Gastrocnemius medialis (tissue), 4 donors: ENCODE data around the gene VRK2. TPM values are rescaled to one million over a fixed set of nuclear protein-coding genes. Genes with fewer than 3 reads are reported as not detected.
A peak's percentile ranks its signal among the peaks of the same experiment; 100 is the strongest.

Experiments used
- ATAC-seq, 2 donors: fragments of 150-250 bp; one replicate each; pipeline ENCODE4 v1.9.1; 2016
- DNase-seq, 2 donors: peaks; one replicate each; pipeline ENCODE4 v3.0.0-alpha.2; 2019
- H3K27ac ChIP-seq, 4 donors: fragments of 200-600 bp; sonication (generic); 1 replicate in 1 of 4; 2 replicates in 3 of 4; pipeline ENCODE4 v1.5.1; 2016 to 2018; ENCODE audit warnings: mild to moderate bottlenecking in 2 of 4, moderate library complexity in 1 of 4
- H3K27me3 ChIP-seq, 3 donors: fragments of 200-600 bp; sonication (generic) in 2 of 3; 1 replicate in 1 of 3; 2 replicates in 2 of 3; pipeline versions ENCODE4 v1.5.1 to v1.6.0; 2016 to 2019; ENCODE audit warnings: mild to moderate bottlenecking in 1 of 3, moderate library complexity in 1 of 3
- H3K36me3 ChIP-seq, 2 donors: fragments of 200-600 bp; sonication (generic) in 1 of 2; one replicate each; pipeline ENCODE4 v1.5.1; 2017 to 2018
- H3K4me1 ChIP-seq, 2 donors: fragments of 200-600 bp; sonication (generic) in 1 of 2; one replicate each; pipeline ENCODE4 v1.5.1; 2016 to 2017; ENCODE audit warnings: mild to moderate bottlenecking in 2 of 2
- H3K4me3 ChIP-seq, 4 donors: fragments of 200-600 bp; sonication (generic) in 3 of 4; 1 replicate in 1 of 4; 2 replicates in 3 of 4; pipeline ENCODE4 v1.5.1; 2016 to 2019; ENCODE audit warnings: mild to moderate bottlenecking in 2 of 4
- H3K9me3 ChIP-seq, 3 donors: fragments of 200-600 bp; sonication (generic) in 2 of 3; 1 replicate in 1 of 3; 2 replicates in 2 of 3; pipeline ENCODE4 v1.5.1; 2016 to 2019
- CTCF ChIP-seq, 5 experiments: fragments of 450-650 bp in 3 of 5; fragments of 200-600 bp in 2 of 5; sonication (generic) in 2 of 5; IDR thresholded peaks in 4 of 5; conservative IDR thresholded peaks in 1 of 5; 1 replicate in 4 of 5; 2 replicates in 1 of 5; pipeline ENCODE4 v1.5.1; 2016 to 2019; ENCODE audit warnings: antibody characterized with exemption in 5 of 5, mild to moderate bottlenecking in 3 of 5, moderate library complexity in 3 of 5
- POLR2A ChIP-seq, 2 donors: fragments of 450-650 bp; IDR thresholded peaks; one replicate each; pipeline ENCODE4 v1.6.1; 2017; ENCODE audit warnings: antibody characterized with exemption in 2 of 2, mild to moderate bottlenecking in 2 of 2, moderate library complexity in 2 of 2
- in situ Hi-C, 4 donors: fragments of 200-750 bp; cut with MboI; loops; one replicate each; pipeline versions ENCODE4 v1.15.0 to v1.8.0; 2017; ENCODE audit warnings: low sequenced_read_pairs in 4 of 4
- intact Hi-C: fragments of 100-400 bp; cut with DNase I; formaldehyde crosslinking; loops from one replicate; pipeline ENCODE4 v1.15.1; 2023; ENCODE audit warnings: low total_unique reads
- total RNA-seq, 4 donors: library from RNA; depleted of rRNA; stranded (reverse); fragments of >200 nt; gene quantifications; one replicate each; pipeline versions ENCODE4 v1.1.0 to v1.2.3, GENCODE V29; 2016

The VRK2 gene
- total RNA-seq, 4 donors from 2014 or later: 12.3 to 24.5 (median 21.2) TPM

DNA sequence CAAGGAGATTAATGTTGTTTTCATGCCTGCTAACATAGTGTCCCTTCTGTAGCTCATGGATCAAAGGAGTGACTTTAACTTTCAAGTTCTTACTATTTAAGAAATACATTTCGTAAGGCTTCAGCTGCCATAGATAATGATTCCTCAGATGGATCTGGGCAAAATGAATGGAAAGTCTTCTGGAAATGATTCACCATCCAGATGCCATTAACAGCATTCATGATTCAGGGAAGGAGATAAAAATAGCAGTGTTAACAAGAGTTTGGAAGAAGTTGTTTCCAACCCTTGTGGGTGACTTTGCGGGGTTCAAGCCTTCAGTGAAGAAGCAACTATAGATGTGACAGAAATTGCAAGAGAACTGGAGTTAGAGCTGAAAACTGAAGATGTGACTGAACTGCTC is 17.0 kb downstream of the VRK2 start:
- DNase-seq: no peak
- H3K4me3 ChIP-seq: no peak overlapping the region
- H3K27me3 ChIP-seq: no peaks in the 10 kb centered on the region
- H3K27ac ChIP-seq: peak overlapping the region in 3 of 4 donors; percentile 18 to 24 (median 24)
- in situ Hi-C loops (no loop called here), intact Hi-C loops (no loop called here)
- H3K36me3 ChIP-seq: peaks cover 0 to under 1% of the 10 kb centered on the region in 2 donors
- TF ChIP-seq CTCF (IDR thresholded peaks at IDR 0.05 in 4 of 5, conservative IDR thresholded peaks at IDR 0.05 in 1 of 5): no peak
- no peak for TF ChIP-seq POLR2A (IDR thresholded peaks at IDR 0.05)
- ATAC-seq: peak in 1 of 2 donors; percentile 74
- no peaks in the 10 kb centered on the region for H3K9me3 ChIP-seq
- H3K4me1 ChIP-seq: peaks cover 9 to 13% of the 10 kb centered on the region in 2 donors

DNA sequence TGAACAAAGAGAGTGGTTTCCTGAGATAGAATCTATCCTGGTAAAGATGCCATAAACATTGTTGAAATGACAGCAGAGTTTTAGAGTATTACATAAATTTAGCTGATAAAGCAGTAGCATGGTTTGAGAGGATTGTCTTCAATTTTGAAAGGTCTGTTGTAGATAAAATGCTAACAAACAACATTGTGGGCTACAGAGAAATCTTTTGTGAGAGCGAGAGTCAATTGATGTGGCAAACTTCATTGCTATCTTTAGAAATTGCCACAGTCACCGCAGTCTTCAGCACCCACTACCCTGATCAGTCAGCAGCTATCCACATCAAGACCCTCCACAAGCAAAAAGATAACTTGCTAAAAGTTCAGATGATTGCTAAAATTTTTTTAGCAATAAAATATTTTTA is 17.5 kb downstream of the VRK2 start:
- ATAC-seq: no peak
- intact Hi-C loops (no loop called here), in situ Hi-C loops (no loop called here)
- H3K4me3 ChIP-seq: no peak overlapping the region
- H3K9me3 ChIP-seq: no peaks in the 10 kb centered on the region
- no peak for TF ChIP-seq POLR2A (IDR thresholded peaks at IDR 0.05)
- TF ChIP-seq CTCF (IDR thresholded peaks at IDR 0.05 in 4 of 5, conservative IDR thresholded peaks at IDR 0.05 in 1 of 5): no peak
- peak overlapping the region in 3 of 4 donors; percentile 18 to 24 (median 24) for H3K27ac ChIP-seq
- no peaks in the 10 kb centered on the region for H3K27me3 ChIP-seq
- peaks cover 8 to 9% of the 10 kb centered on the region in 2 donors for H3K4me1 ChIP-seq
- no peak for DNase-seq
- H3K36me3 ChIP-seq: no peaks in the 10 kb centered on the region

GRCh38 chr2:58065248-58065647 is 18.6 kb downstream of the VRK2 start:
- in situ Hi-C loops: no loop called here
- no peak for ATAC-seq
- TF ChIP-seq CTCF (IDR thresholded peaks at IDR 0.05 in 4 of 5, conservative IDR thresholded peaks at IDR 0.05 in 1 of 5) (no peak), POLR2A (IDR thresholded peaks at IDR 0.05) (no peak)
- Histone ChIP-seq H3K4me1 (peaks cover 8 to 9% of the 10 kb centered on the region in 2 donors), H3K4me3 (no peak overlapping the region), H3K27me3 (no peaks in the 10 kb centered on the region), H3K9me3 (no peaks in the 10 kb centered on the region), H3K27ac (no peak overlapping the region), H3K36me3 (no peaks in the 10 kb centered on the region)
- no peak for DNase-seq
- intact Hi-C loops: no loop called here

- ATAC-seq (no peak), DNase-seq (no peak)
- TF ChIP-seq POLR2A (IDR thresholded peaks at IDR 0.05): no peak
- no peak for TF ChIP-seq CTCF (IDR thresholded peaks at IDR 0.05 in 4 of 5, conservative IDR thresholded peaks at IDR 0.05 in 1 of 5)
- no peaks in the 10 kb centered on the region for H3K27me3 ChIP-seq
- H3K4me1 ChIP-seq: peaks cover 8 to 9% of the 10 kb centered on the region in 2 donors
- no peaks in the 10 kb centered on the region for H3K9me3 ChIP-seq
- H3K36me3 ChIP-seq: no peaks in the 10 kb centered on the region
- no peak overlapping the region for H3K27ac ChIP-seq
- no peak overlapping the region for H3K4me3 ChIP-seq
- intact Hi-C loops (no loop called here), in situ Hi-C loops (no loop called here)
Measured at GRCh38 chr2:58067001-58067400, 20.4 kb downstream of the VRK2 start.

DNA sequence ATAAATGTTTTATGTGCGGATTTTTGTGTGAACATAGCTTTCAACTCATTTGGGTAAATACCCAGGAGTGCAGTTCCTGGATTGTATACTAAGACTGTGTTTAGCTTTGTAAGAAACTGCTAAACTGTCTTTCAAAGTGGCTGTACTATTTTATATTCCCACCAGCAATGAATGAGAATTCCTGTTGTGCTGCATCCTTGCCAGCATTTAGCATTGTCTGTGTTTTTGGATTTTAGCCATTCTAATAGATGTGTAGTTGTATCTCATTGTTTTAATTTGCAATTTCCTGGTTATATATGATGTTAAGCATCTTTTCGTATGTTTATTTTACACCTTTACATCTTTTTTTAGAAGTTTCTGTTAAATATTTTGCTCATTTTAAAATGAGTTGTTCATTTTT is 24.2 kb downstream of the VRK2 start:
- in situ Hi-C loops: no loop called here
- ATAC-seq: no peak
- no peaks in the 10 kb centered on the region for H3K36me3 ChIP-seq
- intact Hi-C loops: no loop called here
- H3K27ac ChIP-seq: no peak overlapping the region
- H3K27me3 ChIP-seq: no peaks in the 10 kb centered on the region
- DNase-seq: no peak
- no peak for TF ChIP-seq CTCF (IDR thresholded peaks at IDR 0.05 in 4 of 5, conservative IDR thresholded peaks at IDR 0.05 in 1 of 5)
- H3K4me1 ChIP-seq: no peaks in the 10 kb centered on the region
- no peak overlapping the region for H3K4me3 ChIP-seq
- H3K9me3 ChIP-seq: no peaks in the 10 kb centered on the region
